Stimulated activated CD4-positive, alpha-beta T cell treated with anti-CD3 and anti-CD28 coated beads, Interleukin-12 subunit alpha, Interleukin-12 subunit beta, amount 100 ng/mL, for 4 hours (primary cell): ENCODE results near the gene DEPDC1B.
"Not testable (repeated sequence)": the region's sequence is repeated elsewhere in the genome, so short reads cannot be mapped to it uniquely, and the experiment has no call there.

Experiments
- DNase-seq: peaks from one replicate; pipeline ENCODE4 v3.0.0-alpha.2; 2020

DEPDC1B gene

DNA sequence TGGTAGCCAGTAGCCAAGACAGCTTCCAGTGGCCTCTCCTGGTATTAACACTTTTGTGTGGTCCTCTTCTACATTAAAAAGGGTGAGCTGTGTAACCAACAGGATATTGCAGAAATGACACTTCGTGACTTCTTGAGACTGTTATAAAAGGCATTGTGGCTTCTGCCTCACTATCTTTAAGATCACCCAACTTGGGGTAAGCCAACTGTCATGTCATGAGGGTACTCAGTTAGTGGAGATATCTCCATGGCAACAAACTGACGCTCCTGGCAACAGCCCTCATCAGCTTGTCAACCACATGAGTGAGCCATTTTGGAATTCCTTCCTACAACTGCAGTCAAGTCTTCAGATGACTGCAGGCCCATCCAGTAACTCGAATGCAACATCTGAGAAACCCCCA is 121.7 kb downstream of the DEPDC1B start:
- no peak for DNase-seq

GRCh38 chr5:60577116-60577515 is 122.8 kb downstream of the DEPDC1B start:
- no peak for DNase-seq

GRCh38 chr5:60576425-60576824 is 123.5 kb downstream of the DEPDC1B start:
- no peak for DNase-seq

GRCh38 chr5:60568646-60569045 is 131.3 kb downstream of the DEPDC1B start:
- DNase-seq, result no peak

DNA sequence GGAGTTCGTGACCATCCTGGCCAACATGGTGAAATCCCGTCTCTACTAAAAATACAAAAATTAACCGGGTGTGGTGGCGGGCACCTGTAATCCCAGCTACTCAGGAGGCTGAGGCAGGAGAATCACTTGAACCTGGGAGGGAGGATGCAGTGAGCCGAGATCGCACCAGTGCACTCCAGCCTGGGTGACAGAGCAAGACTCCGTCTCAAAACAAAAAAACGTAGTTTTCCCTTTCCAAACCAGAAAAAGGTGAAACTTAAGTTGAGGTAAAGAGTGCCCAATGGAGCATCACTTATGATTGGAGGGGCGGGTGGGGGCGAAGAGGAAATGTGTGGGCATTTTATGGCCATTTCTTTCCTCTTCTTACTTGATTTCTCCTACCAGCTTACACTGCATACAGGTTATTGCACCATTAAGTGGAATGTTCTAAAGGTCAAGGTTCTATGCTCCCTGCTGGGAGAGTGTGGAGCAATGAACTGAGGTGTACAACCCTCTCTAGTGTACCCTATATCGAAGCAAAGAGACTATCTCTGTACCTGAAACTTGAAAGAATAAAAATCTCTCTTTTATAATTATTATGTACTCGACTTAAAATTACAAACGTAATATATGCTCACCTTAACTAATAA is 136.2 kb downstream of the DEPDC1B start:
- no peak for DNase-seq

- not testable (repeated sequence) for DNase-seq
These were observed 146.7 kb downstream of the DEPDC1B start for GRCh38 chr5:60553291-60553690.

DNA sequence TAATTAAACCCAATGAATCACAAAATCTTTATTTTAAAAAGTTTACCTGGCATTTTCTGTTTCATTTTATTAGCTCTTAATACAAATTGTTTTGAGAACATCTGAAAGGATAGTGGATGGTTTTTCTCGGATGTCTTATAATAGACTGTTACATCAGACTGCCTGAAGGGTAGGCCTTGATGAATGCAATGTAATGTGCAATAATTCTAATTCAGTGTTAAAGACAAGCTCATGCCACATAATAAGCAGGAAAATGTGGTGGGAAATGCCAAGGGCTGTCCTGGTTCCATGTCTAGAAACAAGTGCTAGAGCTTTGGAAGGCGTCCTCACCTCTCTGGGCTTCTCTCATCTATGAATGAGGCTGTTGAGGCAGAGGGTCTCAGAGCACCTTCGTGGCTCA is 148.1 kb downstream of the DEPDC1B start:
- no peak for DNase-seq

GRCh38 chr5:60551250-60551649 is 148.7 kb downstream of the DEPDC1B start:
- no peak for DNase-seq

- DNase-seq, result no peak
These were observed 149.7 kb downstream of the DEPDC1B start for GRCh38 chr5:60550311-60550710.

- DNase-seq, result no peak
These were observed 150.1 kb downstream of the DEPDC1B start for GRCh38 chr5:60549841-60550240.
